Dendritic cell treated with granulocyte-macrophage colony-stimulating factor and Interleukin-4, amounts not matched to agents 40 ng/mL and 50 ng/mL, for 4 days (primary cell): Measurements from ENCODE around the gene LOC128125822.

Experiments used
- H3K27ac Mint-ChIP-seq: one replicate; pipeline ENCODE4 v1.8.0; 2022; ENCODE audit warnings: mild to moderate bottlenecking, mixed read lengths
- H3K27me3 Mint-ChIP-seq: one replicate; pipeline ENCODE4 v1.8.0; 2022; ENCODE audit warnings: mild to moderate bottlenecking, mixed read lengths
- H3K36me3 Mint-ChIP-seq: one replicate; pipeline ENCODE4 v1.8.0; 2022; ENCODE audit warnings: low read depth, mixed read lengths
- H3K4me1 Mint-ChIP-seq: one replicate; pipeline ENCODE4 v1.8.0; 2022; ENCODE audit warnings: low read depth, mixed read lengths
- H3K4me3 Mint-ChIP-seq: one replicate; pipeline ENCODE4 v1.8.0; 2022; ENCODE audit warnings: mild to moderate bottlenecking, moderate library complexity, mixed read lengths
- H3K9me3 Mint-ChIP-seq: one replicate; pipeline ENCODE4 v1.8.0; 2022; ENCODE audit warnings: mixed read lengths
- intact Hi-C: fragments of 100-400 bp; cut with micrococcal nuclease; formaldehyde crosslinking; loops from one replicate; pipeline ENCODE4 v1.15.0; 2022

LOC128125822 gene

DNA sequence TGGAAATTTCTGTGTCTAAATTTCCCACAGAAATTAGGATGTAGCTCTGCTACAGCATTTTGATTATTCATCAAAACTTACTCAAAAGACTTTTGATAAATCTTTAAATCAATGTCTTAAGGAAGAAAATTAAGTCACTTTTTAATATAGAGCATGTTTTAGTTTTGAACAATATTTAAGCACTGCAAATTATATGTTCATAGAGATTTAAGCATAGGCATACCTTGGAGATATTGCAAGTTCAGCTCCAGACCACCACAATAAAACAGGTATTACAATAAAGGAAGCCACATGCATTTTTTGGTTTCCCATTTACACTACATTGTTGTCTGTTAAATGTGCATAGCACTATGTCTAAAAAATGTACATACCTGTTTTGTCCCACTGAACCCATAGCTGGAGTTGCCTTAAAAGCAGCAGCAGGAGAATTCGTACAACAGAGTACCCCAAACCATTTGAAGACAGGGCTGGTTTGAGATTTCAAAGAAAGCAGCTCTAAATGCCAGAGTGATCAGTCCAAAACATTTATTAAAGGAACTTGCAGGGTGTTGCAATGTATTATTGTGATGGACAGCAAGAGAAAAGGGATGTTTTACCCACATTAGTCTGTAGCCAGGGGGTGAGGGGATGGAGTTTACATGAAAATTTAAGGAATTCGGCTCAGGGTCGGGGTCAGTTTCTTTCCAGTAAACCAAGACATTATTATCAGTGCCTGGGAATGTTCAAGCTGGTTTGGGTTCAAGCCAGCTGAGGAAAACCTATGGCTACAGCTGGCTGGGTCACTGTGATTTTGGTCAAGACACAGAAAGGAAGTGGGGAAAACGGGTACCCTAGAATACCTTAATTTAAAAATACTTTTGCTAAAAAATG lies 6.3 kb upstream of the LOC128125822 start:
- Mint-ChIP-seq H3K27me3 (peaks cover 2% of the 10 kb centered on the region), H3K36me3 (no peaks in the 10 kb centered on the region), H3K4me3 (no peak overlapping the region), H3K4me1 (no peaks in the 10 kb centered on the region), H3K9me3 (no peaks in the 10 kb centered on the region), H3K27ac (no peak overlapping the region)
- intact Hi-C loops = no loop called here

DNA sequence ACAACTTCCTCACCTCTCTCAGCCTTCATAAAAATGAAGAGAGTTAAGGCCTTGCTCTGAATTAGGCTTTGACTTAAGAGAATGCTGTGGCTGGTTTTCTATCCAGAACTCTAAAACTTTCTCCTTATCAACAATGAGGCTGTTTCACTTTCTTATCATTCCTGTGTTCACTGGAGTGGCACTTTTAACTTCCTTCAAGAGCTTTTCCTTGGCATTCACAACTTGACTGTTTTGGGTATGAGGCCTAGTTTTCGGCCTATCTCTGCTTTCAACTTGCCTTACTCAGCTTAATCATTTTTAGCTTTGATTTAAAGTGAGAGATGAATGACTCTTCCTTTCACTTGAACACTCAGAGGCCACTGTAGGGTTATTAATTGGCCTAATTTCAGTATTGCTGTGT lies 4.3 kb upstream of the LOC128125822 start:
- H3K27me3 Mint-ChIP-seq = peaks cover 2% of the 10 kb centered on the region
- no peaks in the 10 kb centered on the region for H3K4me1 Mint-ChIP-seq
- peaks cover 8% of the 10 kb centered on the region for H3K36me3 Mint-ChIP-seq
- H3K27ac Mint-ChIP-seq = no peak overlapping the region
- intact Hi-C loops = no loop called here
- no peak overlapping the region for H3K4me3 Mint-ChIP-seq
- H3K9me3 Mint-ChIP-seq = no peaks in the 10 kb centered on the region

- Mint-ChIP-seq H3K27ac (peak overlapping the region; percentile 97), H3K9me3 (no peaks in the 10 kb centered on the region), H3K27me3 (peaks cover 2% of the 10 kb centered on the region), H3K4me3 (peak overlapping the region; percentile 93), H3K4me1 (peaks cover 5% of the 10 kb centered on the region), H3K36me3 (peaks cover 28% of the 10 kb centered on the region)
- intact Hi-C loops = no loop called here
Observed at GRCh38 chr6:63571361-63572043, 778 bp upstream of the LOC128125822 start.

- Mint-ChIP-seq H3K9me3 (no peaks in the 10 kb centered on the region), H3K36me3 (peaks cover 39% of the 10 kb centered on the region), H3K27me3 (peaks cover 2% of the 10 kb centered on the region), H3K27ac (peak overlapping the region; percentile 97), H3K4me1 (peaks cover 5% of the 10 kb centered on the region), H3K4me3 (peak overlapping the region; percentile 93)
- intact Hi-C loops = loop anchor here (1.0 kb wide), 2 partner anchors 63 to 220 kb away; partner anchors contain the start of gene PHF3
Observed at GRCh38 chr6:63572747-63573075, 431 bp downstream of the LOC128125822 start.

- peaks cover 2% of the 10 kb centered on the region for H3K27me3 Mint-ChIP-seq
- peak overlapping the region; percentile 97 for H3K27ac Mint-ChIP-seq
- peak overlapping the region; percentile 93 for H3K4me3 Mint-ChIP-seq
- intact Hi-C loops = loop anchor here (1.0 kb wide), 2 partner anchors 62 to 221 kb away; partner anchors contain the start of gene PHF3
- peaks cover 5% of the 10 kb centered on the region for H3K4me1 Mint-ChIP-seq
- no peaks in the 10 kb centered on the region for H3K9me3 Mint-ChIP-seq
- H3K36me3 Mint-ChIP-seq = peaks cover 39% of the 10 kb centered on the region
Observed at GRCh38 chr6:63573076-63573898, 1.0 kb downstream of the LOC128125822 start.

- peaks cover 43% of the 10 kb centered on the region for H3K36me3 Mint-ChIP-seq
- peaks cover 5% of the 10 kb centered on the region for H3K4me1 Mint-ChIP-seq
- H3K9me3 Mint-ChIP-seq = no peaks in the 10 kb centered on the region
- peak overlapping the region; percentile 97 for H3K27ac Mint-ChIP-seq
- intact Hi-C loops = loop anchor here (1.0 kb wide), 2 partner anchors 61 to 222 kb away; partner anchors contain the start of gene PHF3
- peaks cover 2% of the 10 kb centered on the region for H3K27me3 Mint-ChIP-seq
- peak overlapping the region; percentile 93 for H3K4me3 Mint-ChIP-seq
Observed at GRCh38 chr6:63573899-63574553, 1.7 kb downstream of the LOC128125822 start.

DNA sequence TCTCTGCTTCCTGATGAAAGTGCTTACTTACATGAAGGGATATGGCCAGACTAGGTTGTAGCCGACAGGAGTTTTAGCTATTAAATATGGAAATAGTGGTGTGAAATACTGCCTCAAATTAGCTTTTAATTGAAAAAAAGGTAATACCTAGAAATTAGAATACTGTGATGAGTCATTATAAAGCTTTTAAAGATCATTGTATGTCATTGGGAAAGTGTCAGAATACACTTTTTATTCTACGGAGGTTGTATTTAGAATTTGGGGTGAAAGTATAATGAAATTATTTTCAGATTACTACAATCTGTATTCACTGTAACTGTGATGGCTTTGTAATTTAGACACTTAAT lies 2.2 kb downstream of the LOC128125822 start:
- H3K36me3 Mint-ChIP-seq = peaks cover 48% of the 10 kb centered on the region
- intact Hi-C loops = no loop called here
- peaks cover 5% of the 10 kb centered on the region for H3K4me1 Mint-ChIP-seq
- H3K4me3 Mint-ChIP-seq = no peak overlapping the region
- peaks cover 2% of the 10 kb centered on the region for H3K27me3 Mint-ChIP-seq
- H3K27ac Mint-ChIP-seq = peak overlapping the region; percentile 97
- H3K9me3 Mint-ChIP-seq = no peaks in the 10 kb centered on the region

DNA sequence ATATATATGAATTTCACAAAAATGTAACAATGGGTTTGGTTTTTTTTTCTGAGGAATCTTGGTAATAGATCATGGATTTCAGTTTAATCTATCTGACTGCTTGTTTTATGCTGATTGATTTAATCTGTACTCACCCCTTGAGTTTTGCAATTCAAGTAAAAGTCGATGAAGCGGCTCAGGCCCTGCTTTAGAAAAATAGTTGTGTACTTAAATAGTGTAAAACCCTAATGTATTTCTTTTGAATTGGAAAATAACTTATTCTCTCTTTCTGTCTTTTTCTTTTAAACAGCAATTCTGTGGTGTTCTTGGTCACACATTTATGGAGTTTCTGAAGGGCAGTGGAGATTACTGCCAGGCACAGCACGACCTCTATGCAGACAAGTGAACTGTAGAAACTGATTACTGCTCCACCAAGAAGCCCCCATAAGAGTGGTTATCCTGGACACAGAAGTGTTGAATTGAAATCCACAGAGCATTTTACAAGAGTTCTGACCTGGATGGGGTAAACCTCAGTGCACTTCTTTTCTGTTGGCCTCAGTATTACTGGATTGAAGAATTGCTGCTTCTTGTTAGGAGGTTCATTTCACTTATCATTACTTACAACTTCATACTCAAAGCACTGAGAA lies 4.0 kb downstream of the LOC128125822 start:
- Mint-ChIP-seq H3K4me1 (peaks cover 5% of the 10 kb centered on the region), H3K9me3 (no peaks in the 10 kb centered on the region), H3K36me3 (peaks cover 65% of the 10 kb centered on the region), H3K27me3 (no peaks in the 10 kb centered on the region), H3K4me3 (no peak overlapping the region), H3K27ac (no peak overlapping the region)
- intact Hi-C loops = no loop called here

DNA sequence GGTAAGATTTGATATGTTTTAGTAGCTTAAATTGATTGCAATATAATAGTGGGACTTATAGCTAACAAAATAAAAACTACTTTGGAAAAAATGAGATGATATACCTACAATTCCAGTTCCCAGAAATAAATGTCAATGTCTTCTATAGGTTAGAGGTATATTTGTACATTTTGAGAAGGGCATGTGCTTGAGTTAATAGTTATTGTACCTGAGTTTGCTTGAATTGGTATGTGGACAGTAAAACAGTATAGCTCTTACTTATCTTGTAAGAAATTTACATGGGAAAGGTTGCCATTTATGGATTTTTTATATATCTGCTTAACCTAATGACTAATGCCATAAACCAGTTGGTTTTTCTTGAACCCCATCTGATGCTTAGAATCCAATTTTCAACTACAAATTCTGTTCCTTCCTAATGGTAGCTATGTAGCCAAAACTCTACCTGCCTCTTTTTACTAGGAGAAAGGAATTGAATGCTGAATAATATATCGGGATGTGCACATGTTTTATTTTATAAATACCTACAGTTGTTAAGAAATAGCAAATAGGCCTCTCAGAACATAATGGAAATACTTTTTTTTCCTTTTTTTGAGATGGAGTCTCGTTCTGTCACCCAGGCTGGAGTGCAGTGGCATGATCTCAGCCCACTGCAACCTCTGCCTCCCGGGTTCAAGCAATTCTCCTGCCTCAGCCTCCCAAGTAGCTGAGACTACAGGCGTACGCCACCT lies 4.9 kb downstream of the LOC128125822 start:
- Mint-ChIP-seq H3K27ac (no peak overlapping the region), H3K4me1 (peaks cover 5% of the 10 kb centered on the region), H3K4me3 (no peak overlapping the region), H3K36me3 (peaks cover 68% of the 10 kb centered on the region), H3K27me3 (no peaks in the 10 kb centered on the region), H3K9me3 (no peaks in the 10 kb centered on the region)
- intact Hi-C loops = no loop called here

DNA sequence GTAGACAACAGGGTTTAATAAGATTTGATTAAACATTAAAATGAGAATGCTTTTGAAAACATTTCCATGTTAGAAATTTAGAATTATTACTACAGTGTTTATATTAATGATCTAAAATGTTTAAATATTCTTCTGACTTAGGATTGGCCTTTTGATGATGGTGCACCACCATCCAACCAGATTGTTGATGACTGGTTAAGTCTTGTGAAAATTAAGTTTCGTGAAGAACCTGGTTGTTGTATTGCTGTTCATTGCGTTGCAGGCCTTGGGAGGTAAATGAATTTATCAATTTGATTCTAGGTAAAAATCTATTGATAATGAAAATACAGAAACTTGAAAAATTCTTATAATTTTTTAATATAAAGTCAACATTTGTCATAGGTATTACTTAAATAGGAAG lies 6.5 kb downstream of the LOC128125822 start:
- Mint-ChIP-seq H3K27me3 (no peaks in the 10 kb centered on the region), H3K36me3 (peaks cover 52% of the 10 kb centered on the region), H3K9me3 (no peaks in the 10 kb centered on the region), H3K4me3 (no peak overlapping the region), H3K27ac (no peak overlapping the region), H3K4me1 (peaks cover 5% of the 10 kb centered on the region)
- intact Hi-C loops = no loop called here

DNA sequence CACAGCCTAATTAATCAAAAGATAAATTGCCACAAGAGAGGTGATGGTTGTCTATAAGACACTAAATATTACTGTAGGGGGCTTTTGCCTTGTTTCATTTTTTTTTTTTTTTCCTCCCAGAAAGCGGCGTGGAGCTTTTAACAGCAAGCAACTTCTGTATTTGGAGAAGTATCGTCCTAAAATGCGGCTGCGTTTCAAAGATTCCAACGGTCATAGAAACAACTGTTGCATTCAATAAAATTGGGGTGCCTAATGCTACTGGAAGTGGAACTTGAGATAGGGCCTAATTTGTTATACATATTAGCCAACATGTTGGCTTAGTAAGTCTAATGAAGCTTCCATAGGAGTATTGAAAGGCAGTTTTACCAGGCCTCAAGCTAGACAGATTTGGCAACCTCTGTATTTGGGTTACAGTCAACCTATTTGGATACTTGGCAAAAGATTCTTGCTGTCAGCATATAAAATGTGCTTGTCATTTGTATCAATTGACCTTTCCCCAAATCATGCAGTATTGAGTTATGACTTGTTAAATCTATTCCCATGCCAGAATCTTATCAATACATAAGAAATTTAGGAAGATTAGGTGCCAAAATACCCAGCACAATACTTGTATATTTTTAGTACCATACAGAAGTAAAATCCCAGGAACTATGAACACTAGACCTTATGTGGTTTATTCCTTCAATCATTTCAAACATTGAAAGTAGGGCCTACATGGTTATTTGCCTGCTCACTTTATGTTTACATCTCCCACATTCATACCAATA lies 7.8 kb downstream of the LOC128125822 start:
- no peaks in the 10 kb centered on the region for H3K9me3 Mint-ChIP-seq
- no peaks in the 10 kb centered on the region for H3K4me1 Mint-ChIP-seq
- H3K36me3 Mint-ChIP-seq = peaks cover 45% of the 10 kb centered on the region
- H3K27me3 Mint-ChIP-seq = no peaks in the 10 kb centered on the region
- no peak overlapping the region for H3K4me3 Mint-ChIP-seq
- intact Hi-C loops = no loop called here
- H3K27ac Mint-ChIP-seq = no peak overlapping the region

DNA sequence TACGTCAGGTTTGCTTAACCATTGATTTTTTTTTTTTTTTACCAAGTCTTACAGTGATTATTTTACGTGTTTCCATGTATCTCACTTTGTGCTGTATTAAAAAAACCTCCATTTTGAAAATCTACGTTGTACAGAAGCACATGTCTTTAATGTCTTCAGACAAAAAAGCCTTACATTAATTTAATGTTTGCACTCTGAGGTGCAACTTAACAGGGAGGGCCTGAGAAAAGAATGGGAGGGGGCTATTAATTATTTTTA lies 8.4 kb downstream of the LOC128125822 start:
- no peaks in the 10 kb centered on the region for H3K27me3 Mint-ChIP-seq
- H3K4me1 Mint-ChIP-seq = no peaks in the 10 kb centered on the region
- H3K9me3 Mint-ChIP-seq = no peaks in the 10 kb centered on the region
- H3K27ac Mint-ChIP-seq = no peak overlapping the region
- intact Hi-C loops = no loop called here
- no peak overlapping the region for H3K4me3 Mint-ChIP-seq
- H3K36me3 Mint-ChIP-seq = peaks cover 45% of the 10 kb centered on the region
